Right atrium auricular region (tissue), 2 donors: ENCODE results near the gene SEMA7A. TPM values are rescaled to one million over a fixed set of nuclear protein-coding genes. Genes with fewer than 3 reads are reported as not detected.

Source experiments
- DNase-seq: peaks from one replicate; pipeline ENCODE4 v3.0.0-alpha.2; 2019; ENCODE audit warnings: low spot score
- H3K27ac ChIP-seq, 2 donors: fragments of 200-600 bp; sonication (generic); 1 replicate in 1 of 2; 2 replicates in 1 of 2; pipeline ENCODE4 v1.5.1; 2016 to 2019
- H3K27me3 ChIP-seq, 2 donors: fragments of 200-600 bp; sonication (generic); one replicate each; pipeline versions ENCODE4 v1.5.1 to v1.6.0; 2017 to 2019
- H3K36me3 ChIP-seq: fragments of 200-600 bp; sonication (generic); one replicate; pipeline ENCODE4 v1.5.1; 2016
- H3K4me1 ChIP-seq, 2 donors: fragments of 200-600 bp; sonication (generic); one replicate each; pipeline versions ENCODE4 v1.5.1 to v1.6.0; 2017 to 2019
- H3K4me3 ChIP-seq, 2 donors: fragments of 200-600 bp; sonication (generic); 1 replicate in 1 of 2; 2 replicates in 1 of 2; pipeline ENCODE4 v1.5.1; 2017 to 2019; ENCODE audit warnings: mild to moderate bottlenecking in 1 of 2, moderate library complexity in 1 of 2
- H3K9me3 ChIP-seq, 2 donors: fragments of 200-600 bp; sonication (generic); one replicate each; pipeline ENCODE4 v1.5.1; 2019
- CTCF ChIP-seq, 2 donors: fragments of 200-600 bp; sonication (generic); IDR thresholded peaks; one replicate each; pipeline ENCODE4 v1.5.1; 2019; ENCODE audit warnings: antibody characterized with exemption in 2 of 2
- total RNA-seq, 2 donors: library from RNA; depleted of rRNA; stranded (reverse); fragments of >200 nt; gene quantifications; one replicate each; pipeline ENCODE4 v1.1.0, GENCODE V29; 2016

SEMA7A gene
- total RNA-seq, 2 donors from 2014 or later, result 1.0 to 2.9 TPM

GRCh38 chr15:74398183-74398582 is 35.6 kb downstream of the SEMA7A start:
- no peak for DNase-seq
- Histone ChIP-seq H3K27me3 (no peaks in the 10 kb centered on the region), H3K27ac (no peak overlapping the region), H3K4me3 (no peak overlapping the region), H3K9me3 (no peaks in the 10 kb centered on the region), H3K4me1 (peaks cover 0 to under 1% of the 10 kb centered on the region in 2 donors), H3K36me3 (no peaks in the 10 kb centered on the region)
- no peak for TF ChIP-seq CTCF (IDR thresholded peaks at IDR 0.05)

GRCh38 chr15:74397239-74398068 is 36.3 kb downstream of the SEMA7A start:
- no peak for DNase-seq
- no peak for TF ChIP-seq CTCF (IDR thresholded peaks at IDR 0.05)
- Histone ChIP-seq H3K27ac (no peak overlapping the region), H3K36me3 (no peaks in the 10 kb centered on the region), H3K9me3 (no peaks in the 10 kb centered on the region), H3K4me3 (no peak overlapping the region), H3K4me1 (no peaks in the 10 kb centered on the region), H3K27me3 (no peaks in the 10 kb centered on the region)

- no peaks in the 10 kb centered on the region for H3K4me1 ChIP-seq
- H3K27ac ChIP-seq, result no peak overlapping the region
- no peak for TF ChIP-seq CTCF (IDR thresholded peaks at IDR 0.05)
- DNase-seq, result no peak
- H3K9me3 ChIP-seq, result no peaks in the 10 kb centered on the region
- H3K36me3 ChIP-seq, result no peaks in the 10 kb centered on the region
- no peaks in the 10 kb centered on the region for H3K27me3 ChIP-seq
- H3K4me3 ChIP-seq, result no peak overlapping the region
These were observed 37.1 kb downstream of the SEMA7A start for GRCh38 chr15:74396445-74397238.

GRCh38 chr15:74396146-74396438 is 37.7 kb downstream of the SEMA7A start:
- no peak for TF ChIP-seq CTCF (IDR thresholded peaks at IDR 0.05)
- DNase-seq, result no peak
- Histone ChIP-seq H3K27me3 (no peaks in the 10 kb centered on the region), H3K4me1 (no peaks in the 10 kb centered on the region), H3K27ac (no peak overlapping the region), H3K9me3 (no peaks in the 10 kb centered on the region), H3K4me3 (no peak overlapping the region), H3K36me3 (no peaks in the 10 kb centered on the region)

- no peaks in the 10 kb centered on the region for H3K4me1 ChIP-seq
- H3K4me3 ChIP-seq, result no peak overlapping the region
- no peaks in the 10 kb centered on the region for H3K9me3 ChIP-seq
- H3K27me3 ChIP-seq, result no peaks in the 10 kb centered on the region
- no peak for TF ChIP-seq CTCF (IDR thresholded peaks at IDR 0.05)
- H3K27ac ChIP-seq, result no peak overlapping the region
- H3K36me3 ChIP-seq, result no peaks in the 10 kb centered on the region
- no peak for DNase-seq
These were observed 38.2 kb downstream of the SEMA7A start for GRCh38 chr15:74395319-74396145.
